Measurements from ENCODE around the gene CAST.

Gene CAST

DNA sequence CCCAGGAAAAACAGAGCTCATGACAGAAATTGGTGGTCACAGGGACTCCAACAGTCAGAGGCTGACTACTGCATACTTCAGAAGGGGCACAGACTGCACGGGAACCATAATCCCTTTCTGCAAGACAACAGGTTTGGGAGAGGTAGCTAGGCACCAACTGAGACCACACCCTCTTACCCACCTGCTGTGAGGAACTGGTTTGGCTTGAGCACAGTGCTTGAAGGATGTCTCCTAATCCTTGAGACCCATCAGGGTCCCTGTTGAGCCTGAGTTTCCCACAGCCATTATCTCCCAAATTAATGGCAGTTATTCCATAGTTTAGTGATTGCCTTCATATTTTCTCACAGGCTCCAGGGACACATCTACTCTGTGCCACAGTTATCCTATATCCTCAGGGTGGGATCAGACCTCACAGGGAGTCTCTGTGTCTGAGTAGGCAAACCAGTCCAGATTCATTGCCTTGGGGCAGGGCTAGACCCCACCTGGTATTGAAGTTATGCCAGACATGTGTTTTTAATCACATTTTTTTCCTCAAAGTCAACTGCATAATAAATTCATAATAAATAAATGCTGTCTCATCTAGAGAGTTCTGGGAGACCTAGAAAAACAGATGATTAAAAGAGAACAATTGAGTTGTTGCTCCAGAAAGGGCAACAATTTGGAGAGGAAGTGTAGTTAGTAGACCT lies 9.3 kb upstream of the CAST start:
- TF ChIP-seq, protein P1, sequence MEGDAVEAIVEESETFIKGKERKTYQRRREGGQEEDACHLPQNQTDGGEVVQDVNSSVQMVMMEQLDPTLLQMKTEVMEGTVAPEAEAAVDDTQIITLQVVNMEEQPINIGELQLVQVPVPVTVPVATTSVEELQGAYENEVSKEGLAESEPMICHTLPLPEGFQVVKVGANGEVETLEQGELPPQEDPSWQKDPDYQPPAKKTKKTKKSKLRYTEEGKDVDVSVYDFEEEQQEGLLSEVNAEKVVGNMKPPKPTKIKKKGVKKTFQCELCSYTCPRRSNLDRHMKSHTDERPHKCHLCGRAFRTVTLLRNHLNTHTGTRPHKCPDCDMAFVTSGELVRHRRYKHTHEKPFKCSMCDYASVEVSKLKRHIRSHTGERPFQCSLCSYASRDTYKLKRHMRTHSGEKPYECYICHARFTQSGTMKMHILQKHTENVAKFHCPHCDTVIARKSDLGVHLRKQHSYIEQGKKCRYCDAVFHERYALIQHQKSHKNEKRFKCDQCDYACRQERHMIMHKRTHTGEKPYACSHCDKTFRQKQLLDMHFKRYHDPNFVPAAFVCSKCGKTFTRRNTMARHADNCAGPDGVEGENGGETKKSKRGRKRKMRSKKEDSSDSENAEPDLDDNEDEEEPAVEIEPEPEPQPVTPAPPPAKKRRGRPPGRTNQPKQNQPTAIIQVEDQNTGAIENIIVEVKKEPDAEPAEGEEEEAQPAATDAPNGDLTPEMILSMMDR (IDR thresholded peaks at IDR 0.05; ENCODE audit: low read depth, low read length): no peak
- no peak overlapping the region for H3K4me3 ChIP-seq (ENCODE audit: low read depth, low read length)

DNA sequence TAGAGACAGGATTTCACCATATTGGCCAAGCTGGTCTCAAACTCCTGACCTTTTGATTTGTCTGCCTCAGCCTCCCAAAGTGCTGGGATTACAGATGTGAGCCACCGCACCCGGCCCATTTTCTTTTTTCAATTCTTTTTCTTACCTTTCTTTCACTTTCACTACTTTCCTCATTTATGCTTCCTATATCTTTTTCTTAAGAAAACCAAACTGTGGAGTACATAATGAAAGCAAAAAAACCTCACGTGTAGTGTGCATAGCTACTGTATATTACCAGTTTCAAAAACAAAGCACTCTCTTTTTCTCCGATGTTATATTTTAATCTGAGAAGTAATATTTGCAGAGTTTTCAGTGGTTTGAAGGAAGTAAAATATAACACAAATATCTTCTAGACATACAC lies 8.0 kb upstream of the CAST start:
- TF ChIP-seq, protein P1 (IDR thresholded peaks at IDR 0.05; ENCODE audit: low read depth, low read length): no peak
- no peak overlapping the region for H3K4me3 ChIP-seq (ENCODE audit: low read depth, low read length)

DNA sequence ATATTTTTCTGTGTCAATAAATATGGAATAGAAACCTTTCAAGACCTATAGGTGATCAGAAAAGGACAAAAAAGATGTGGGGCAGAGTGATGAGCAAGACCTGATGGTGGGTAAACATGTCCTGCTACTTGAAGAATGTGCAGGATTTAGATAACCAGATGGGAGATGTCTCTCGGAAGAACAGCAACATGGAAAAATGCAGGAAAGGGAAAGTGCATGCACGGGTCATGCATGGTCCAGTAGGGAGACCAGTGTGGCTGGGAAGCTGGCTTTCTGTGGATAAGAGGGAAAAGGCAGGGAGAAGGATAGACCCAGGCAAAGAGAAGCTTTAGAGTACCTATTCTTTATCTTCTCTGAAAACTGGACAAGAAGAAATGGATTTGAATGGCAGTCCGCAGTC lies 7.1 kb upstream of the CAST start:
- TF ChIP-seq, protein P1 (IDR thresholded peaks at IDR 0.05; ENCODE audit: low read depth, low read length): no peak
- H3K4me3 ChIP-seq (ENCODE audit: low read depth, low read length): no peak overlapping the region

DNA sequence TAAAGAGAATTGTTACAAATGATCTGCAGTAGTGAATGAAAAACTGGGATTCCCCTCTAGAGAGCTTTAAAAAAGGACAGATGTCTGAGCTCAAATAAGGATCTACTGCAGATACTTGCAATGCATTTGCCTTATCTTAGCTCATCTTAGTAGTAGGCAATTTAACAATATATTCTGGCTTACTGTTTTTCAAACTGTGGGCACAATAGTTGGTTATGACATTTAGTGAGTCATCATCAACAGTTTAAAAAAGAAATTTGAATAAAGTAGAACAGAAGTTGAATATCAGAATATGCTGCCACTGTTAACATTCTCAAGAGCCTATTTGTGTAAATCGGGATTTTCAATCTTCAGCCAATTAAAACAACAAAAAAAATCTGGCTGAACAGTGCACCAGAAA lies 6.7 kb upstream of the CAST start:
- TF ChIP-seq, protein P1 (IDR thresholded peaks at IDR 0.05; ENCODE audit: low read depth, low read length): no peak
- no peak overlapping the region for H3K4me3 ChIP-seq (ENCODE audit: low read depth, low read length)

DNA sequence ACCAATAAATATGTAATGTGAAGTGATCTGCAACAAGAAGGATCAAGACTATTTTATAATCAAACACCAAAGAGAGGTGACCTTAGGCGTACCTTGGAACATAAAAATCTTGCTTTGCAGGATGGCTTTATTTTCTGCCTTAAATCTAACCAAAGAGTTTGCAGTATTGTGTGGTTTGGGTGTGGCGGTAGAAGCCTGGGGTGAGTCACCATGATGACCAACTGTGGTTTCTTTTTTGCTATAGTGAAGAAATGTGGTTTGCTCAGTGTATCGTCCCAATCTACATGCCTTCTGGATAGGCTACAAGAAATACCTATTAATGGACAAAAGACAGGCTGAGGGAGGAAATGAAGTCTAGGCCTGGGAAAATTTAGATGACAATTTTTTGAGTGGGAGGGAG lies 5.1 kb upstream of the CAST start:
- TF ChIP-seq, protein P1 (IDR thresholded peaks at IDR 0.05; ENCODE audit: low read depth, low read length): no peak

DNA sequence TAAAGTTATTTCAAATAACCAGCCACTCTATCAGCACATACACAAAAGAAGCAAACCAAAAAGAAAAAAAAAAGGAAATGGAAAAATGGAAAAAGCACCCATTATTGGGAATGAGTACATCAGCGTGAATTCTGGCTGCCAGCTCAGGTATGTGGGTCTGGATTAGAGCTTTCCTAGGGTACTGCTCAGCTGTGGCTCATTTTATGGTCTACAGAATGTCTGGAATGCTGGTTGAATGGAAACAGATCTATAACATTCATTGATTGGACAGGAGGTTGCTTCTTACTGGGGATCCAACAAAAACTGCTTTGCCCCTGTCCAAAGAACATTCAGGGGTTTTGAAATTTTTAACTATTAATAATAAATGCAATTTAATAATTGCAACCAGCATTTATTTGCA lies 3.9 kb upstream of the CAST start:
- H3K4me3 ChIP-seq (ENCODE audit: low read depth, low read length): no peak overlapping the region
- TF ChIP-seq, protein P1 (IDR thresholded peaks at IDR 0.05; ENCODE audit: low read depth, low read length): no peak

More for the DNA sequence above, 5.1 kb upstream of the CAST start:
- H3K4me3 ChIP-seq (ENCODE audit: low read depth, low read length): no peak overlapping the region

DNA sequence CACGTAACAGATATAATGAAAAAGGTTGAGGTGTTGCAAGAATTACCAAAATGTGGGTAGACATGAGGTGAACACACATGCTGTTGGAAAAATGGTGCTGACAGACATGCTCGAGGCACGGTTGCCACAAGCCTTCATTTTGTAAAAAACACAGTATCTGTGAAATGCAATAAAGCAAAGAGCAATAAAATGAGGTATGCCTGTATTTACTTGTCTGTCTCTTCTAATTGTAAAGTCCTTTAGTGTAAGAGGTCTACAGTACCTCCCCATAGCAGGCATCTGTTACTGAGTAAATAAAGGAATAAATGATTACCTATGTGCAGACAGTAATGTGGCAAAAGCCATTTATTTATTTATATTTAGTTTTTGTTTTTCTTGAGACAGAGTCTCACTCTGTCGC lies 3.0 kb upstream of the CAST start:
- TF ChIP-seq, protein P1 (IDR thresholded peaks at IDR 0.05; ENCODE audit: low read depth, low read length): no peak
- H3K4me3 ChIP-seq (ENCODE audit: low read depth, low read length): no peak overlapping the region
